Hippocampal formation (tissue), 2 donors: ENCODE measurements around the gene NDUFA7.
"Not testable (repeated sequence)": the region's sequence is repeated elsewhere in the genome, so short reads cannot be mapped to it uniquely, and the experiment has no call there.

ENCODE experiments used
- DNase-seq, 2 donors: peaks; one replicate each; lab custom pipeline; 2025; lab: John Stamatoyannopoulos, UW

NDUFA7 gene

GRCh38 chr19:8264248-8264647 lies 56.9 kb downstream of the NDUFA7 start:
- not testable (repeated sequence) for DNase-seq

DNA sequence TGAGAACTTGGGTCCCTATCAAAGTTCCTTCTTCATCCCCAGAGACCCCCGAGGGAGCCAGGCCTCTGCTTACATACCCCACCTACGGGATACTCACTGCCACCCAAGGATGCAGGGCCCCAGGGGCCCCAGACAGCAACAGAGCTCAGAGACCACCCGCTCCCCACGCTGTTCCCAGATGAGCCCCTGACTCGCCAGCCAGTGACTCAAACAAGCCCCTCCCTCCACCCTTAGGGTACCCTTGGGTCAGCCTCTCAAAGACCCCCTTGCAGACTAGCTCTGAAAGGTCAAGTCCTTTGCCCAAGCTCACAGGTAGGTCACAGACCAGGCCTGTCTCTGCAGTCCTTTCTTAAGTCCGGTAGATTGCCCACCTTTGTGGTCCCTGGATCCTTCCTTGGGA lies 58.7 kb downstream of the NDUFA7 start:
- no peak for DNase-seq

- DNase-seq, result no peak
Measured at GRCh38 chr19:8261881-8262280, 59.3 kb downstream of the NDUFA7 start.

DNA sequence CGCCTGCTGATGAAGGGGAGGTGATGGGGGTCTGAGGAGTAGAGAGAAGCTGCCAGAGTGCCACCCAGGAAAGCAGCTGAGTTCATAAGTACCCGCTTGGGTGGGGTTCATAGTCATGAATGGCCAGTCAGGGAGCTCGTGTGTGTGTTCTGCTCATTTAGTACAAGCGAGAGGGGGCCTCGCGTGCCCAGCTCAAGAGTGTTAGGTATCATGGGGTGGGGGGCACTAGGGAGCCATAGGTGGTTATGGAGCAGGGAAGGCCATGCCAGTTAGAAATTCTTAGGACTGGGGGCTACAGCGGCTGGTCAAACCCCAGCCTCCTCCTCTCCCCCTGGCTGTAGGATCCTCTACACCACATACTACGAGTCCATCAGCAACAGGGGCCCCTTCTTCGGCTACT lies 59.8 kb downstream of the NDUFA7 start:
- DNase-seq, result no peak
